Suprapubic skin (tissue), 4 donors: ENCODE results near the gene C17orf107. TPM values are rescaled to one million over a fixed set of nuclear protein-coding genes. Genes with fewer than 3 reads are reported as not detected.
"Not testable (repeated sequence)": the region's sequence is repeated elsewhere in the genome, so short reads cannot be mapped to it uniquely, and the experiment has no call there.

ENCODE experiments used
- DNase-seq, 2 donors: peaks; one replicate each; pipeline ENCODE4 v3.0.0-alpha.2; 2019; ENCODE audit warnings: low spot score in 2 of 2
- H3K27ac ChIP-seq: fragments of 200-600 bp; sonication (generic); one replicate; pipeline ENCODE4 v1.5.1; 2019
- H3K27me3 ChIP-seq: fragments of 200-600 bp; sonication (generic); one replicate; pipeline ENCODE4 v1.5.1; 2019
- H3K36me3 ChIP-seq: fragments of 200-600 bp; sonication (generic); one replicate; pipeline ENCODE4 v1.5.1; 2019
- H3K4me1 ChIP-seq: fragments of 200-600 bp; sonication (generic); one replicate; pipeline ENCODE4 v1.5.1; 2019
- H3K4me3 ChIP-seq: fragments of 200-600 bp; sonication (generic); one replicate; pipeline ENCODE4 v1.5.1; 2019; ENCODE audit warnings: mild to moderate bottlenecking
- H3K9me3 ChIP-seq: fragments of 200-600 bp; sonication (generic); one replicate; pipeline ENCODE4 v1.5.1; 2019
- CTCF ChIP-seq, 2 donors: fragments of 200-600 bp in 1 of 2; fragments of 450-650 bp in 1 of 2; sonication (generic) in 1 of 2; IDR thresholded peaks; one replicate each; pipeline ENCODE4 v1.5.1; 2016 to 2019; ENCODE audit warnings: antibody characterized with exemption in 2 of 2, mild to moderate bottlenecking in 1 of 2, moderate library complexity in 1 of 2
- EP300 ChIP-seq: sonication (generic); formaldehyde crosslinking; IDR thresholded peaks from one replicate; pipeline ENCODE4 v1.6.1; 2017; ENCODE audit warnings: antibody characterized with exemption
- POLR2A ChIP-seq, 2 donors: fragments of 450-650 bp; IDR thresholded peaks; one replicate each; pipeline ENCODE4 v1.6.1; 2017; ENCODE audit warnings: antibody characterized with exemption in 2 of 2, mild to moderate bottlenecking in 2 of 2, moderate library complexity in 2 of 2
- POLR2AphosphoS5 ChIP-seq, 3 donors: sonication (generic); formaldehyde crosslinking; IDR thresholded peaks; one replicate each; pipeline ENCODE4 v1.6.1; 2017; ENCODE audit warnings: antibody characterized with exemption in 3 of 3
- WGBS: methylation state at CpG from one replicate; pipeline ENCODE4 v1.1.5; 2018; 5-methylcytosine and 5-hydroxymethylcytosine counted together
- total RNA-seq, 4 donors: library from RNA; depleted of rRNA; stranded (reverse); fragments of >200 nt; gene quantifications; one replicate each; pipeline ENCODE4 v1.1.0, GENCODE V29; 2016

C17orf107 gene
- total RNA-seq, 4 donors from 2014 or later: 3.7 to 9.8 (median 7.5) TPM

- Histone ChIP-seq H3K4me3 (no peak overlapping the region), H3K9me3 (no peaks in the 10 kb centered on the region), H3K4me1 (no peaks in the 10 kb centered on the region), H3K36me3 (no peaks in the 10 kb centered on the region), H3K27ac (no peak overlapping the region), H3K27me3 (no peaks in the 10 kb centered on the region)
- WGBS: 54% methylated on average over 8 of the region's 8 CpGs
- no peak for DNase-seq
- TF ChIP-seq POLR2A (IDR thresholded peaks at IDR 0.05) (no peak), POLR2AphosphoS5 (IDR thresholded peaks at IDR 0.05) (no peak), EP300 (no peak), CTCF (IDR thresholded peaks at IDR 0.05) (no peak)
Observed at GRCh38 chr17:4919511-4920047, 20.2 kb downstream of the C17orf107 start.

DNA sequence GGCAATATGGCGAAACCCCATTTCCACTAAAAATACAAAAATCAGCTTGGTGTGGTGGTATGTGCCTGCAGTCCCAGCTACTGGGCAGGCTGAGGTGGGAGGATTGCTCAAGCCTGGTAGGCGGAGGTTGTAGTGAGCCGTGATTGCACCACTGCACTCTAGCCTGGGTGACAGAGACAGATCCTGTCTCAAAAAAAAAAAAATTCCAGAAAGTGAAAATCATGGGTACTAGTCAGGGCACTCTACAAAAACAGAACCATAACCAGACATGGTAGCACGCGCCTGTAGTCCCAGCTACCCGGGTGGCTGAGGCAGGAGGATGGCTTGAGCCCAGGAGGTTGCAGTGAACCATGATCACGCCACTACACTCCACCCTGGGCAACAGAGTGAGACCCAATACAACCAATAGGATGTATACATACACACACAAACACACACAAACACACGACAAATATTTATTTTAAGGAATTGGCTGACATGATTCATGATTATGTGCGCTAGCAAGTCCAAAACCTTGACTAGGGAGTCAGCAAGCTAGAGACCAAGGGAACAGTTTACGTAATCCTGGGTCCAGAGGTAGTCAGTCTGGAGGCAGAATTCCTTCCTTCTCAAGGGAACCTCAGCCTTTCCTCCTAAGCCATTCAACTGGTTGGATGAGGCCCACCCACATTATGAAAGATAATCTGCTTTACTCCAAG, 21.2 kb downstream of the C17orf107 start:
- no peaks in the 10 kb centered on the region for H3K36me3 ChIP-seq
- no peaks in the 10 kb centered on the region for H3K4me1 ChIP-seq
- H3K4me3 ChIP-seq: no peak overlapping the region
- H3K27me3 ChIP-seq: no peaks in the 10 kb centered on the region
- 78% methylated on average over 10 of the region's 10 CpGs for WGBS
- no peak for TF ChIP-seq POLR2A (IDR thresholded peaks at IDR 0.05)
- TF ChIP-seq EP300: no peak
- no peak for TF ChIP-seq POLR2AphosphoS5 (IDR thresholded peaks at IDR 0.05)
- TF ChIP-seq CTCF (IDR thresholded peaks at IDR 0.05): no peak
- no peak for DNase-seq
- no peaks in the 10 kb centered on the region for H3K9me3 ChIP-seq
- H3K27ac ChIP-seq: no peak overlapping the region

GRCh38 chr17:4921320-4921719, 22.0 kb downstream of the C17orf107 start:
- Histone ChIP-seq H3K36me3 (no peaks in the 10 kb centered on the region), H3K4me3 (no peak overlapping the region), H3K27me3 (no peaks in the 10 kb centered on the region), H3K9me3 (no peaks in the 10 kb centered on the region), H3K27ac (no peak overlapping the region), H3K4me1 (no peaks in the 10 kb centered on the region)
- WGBS: 95% methylated on average over 4 of the region's 4 CpGs
- TF ChIP-seq CTCF (IDR thresholded peaks at IDR 0.05): no peak
- DNase-seq: no peak

GRCh38 chr17:4926577-4927335, 27.4 kb downstream of the C17orf107 start:
- not testable (repeated sequence) for H3K27me3 ChIP-seq, H3K4me3 ChIP-seq, H3K27ac ChIP-seq, H3K9me3 ChIP-seq, H3K36me3 ChIP-seq, H3K4me1 ChIP-seq
- peak in 1 of 2 donors; percentile 28 for DNase-seq
- 88% methylated on average over 22 of the region's 24 CpGs for WGBS

DNA sequence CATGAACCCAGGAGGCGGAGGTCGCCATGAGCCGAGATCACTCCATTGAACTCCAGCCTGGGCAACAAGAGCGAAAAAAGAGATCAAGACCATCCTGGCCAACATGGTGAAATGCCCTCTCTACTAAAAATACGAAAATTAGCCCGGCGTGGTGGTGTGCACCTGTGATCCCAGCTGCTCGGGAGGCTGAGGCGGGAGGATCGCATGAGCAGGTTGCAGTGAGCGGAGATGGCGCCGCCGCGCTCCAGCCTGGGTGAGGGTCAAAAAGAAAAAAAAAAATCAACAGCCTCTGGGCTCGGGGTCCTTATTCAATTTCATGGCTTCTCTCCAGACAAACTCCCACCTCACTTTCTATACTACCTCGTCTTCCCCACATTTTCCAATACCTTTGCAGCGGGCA, 29.5 kb downstream of the C17orf107 start:
- no peaks in the 10 kb centered on the region for H3K27me3 ChIP-seq
- H3K4me3 ChIP-seq: no peak overlapping the region
- H3K9me3 ChIP-seq: no peaks in the 10 kb centered on the region
- DNase-seq: peak in 1 of 2 donors; percentile 38
- no peak overlapping the region for H3K27ac ChIP-seq
- WGBS: 97% methylated on average over 18 of the region's 18 CpGs
- H3K36me3 ChIP-seq: no peaks in the 10 kb centered on the region
- TF ChIP-seq CTCF (IDR thresholded peaks at IDR 0.05): no peak
- TF ChIP-seq POLR2AphosphoS5 (IDR thresholded peaks at IDR 0.05): no peak
- TF ChIP-seq EP300: no peak
- no peak for TF ChIP-seq POLR2A (IDR thresholded peaks at IDR 0.05)
- H3K4me1 ChIP-seq: peaks cover 4% of the 10 kb centered on the region
